A673 (cell line): Measurements from ENCODE around the gene PSMC2. TPM values are rescaled to one million over a fixed set of nuclear protein-coding genes. Genes with fewer than 3 reads are reported as not detected.

Experiments used
- BruUV-seq: library from RNA; stranded (reverse); fragments of 400-500 nt; replicated peaks from 2 replicates; lab custom pipeline; 2021; lab: Mats Ljungman, UMichigan
- CTCF ChIA-PET: fragments of 300-600 bp; sonication (Branson Sonifier 250); formaldehyde crosslinking; loops from one replicate; lab custom pipeline; 2022; ENCODE audit warnings: antibody characterized with exemption; lab: Charles Lee
- POLR2A ChIA-PET: fragments of 300-600 bp; sonication (Branson Sonifier 250); formaldehyde crosslinking; loops from one replicate; lab custom pipeline; 2022; ENCODE audit warnings: antibody characterized with exemption; ENCODE audit not compliant: low non-redundant PET; lab: Charles Lee
- DNase-seq: peaks from one replicate; pipeline ENCODE4 v3.0.0-alpha.2; 2015; ENCODE audit warnings: low spot score
- H3K27ac ChIP-seq: fragments of 200-600 bp; sonication (generic); 2 replicates; pipeline ENCODE4 v1.5.1; 2016; ENCODE audit warnings: mixed run types, low read depth, mild to moderate bottlenecking, mixed read lengths, antibody characterized with exemption, low read length; ENCODE audit not compliant: poor library complexity, severe bottlenecking
- H3K27me3 ChIP-seq: fragments of 200-600 bp; sonication (generic); replicated peaks from 2 replicates; pipeline ENCODE4 v1.6.1; 2017; ENCODE audit warnings: mixed run types, low read depth, mild to moderate bottlenecking, mixed read lengths, antibody characterized with exemption, low read length; ENCODE audit not compliant: insufficient read depth, poor library complexity
- H3K36me3 ChIP-seq: fragments of 200-600 bp; sonication (generic); 2 replicates; pipeline ENCODE4 v1.6.1; 2016; ENCODE audit warnings: mixed run types, mild to moderate bottlenecking, mixed read lengths, antibody characterized with exemption, low read length; ENCODE audit not compliant: insufficient read depth, poor library complexity, severe bottlenecking
- H3K4me1 ChIP-seq: fragments of 200-600 bp; sonication (generic); 2 replicates; pipeline ENCODE4 v1.6.1; 2017; ENCODE audit warnings: mixed run types, mild to moderate bottlenecking, mixed read lengths, antibody characterized with exemption, low read length; ENCODE audit not compliant: insufficient read depth, poor library complexity, severe bottlenecking
- H3K4me3 ChIP-seq: fragments of 200-600 bp; sonication (generic); 2 replicates; pipeline ENCODE4 v1.5.1; 2016; ENCODE audit warnings: low read depth, mixed run types, mild to moderate bottlenecking, mixed read lengths, low read length; ENCODE audit not compliant: poor library complexity, severe bottlenecking
- H3K9me3 ChIP-seq: fragments of 200-600 bp; sonication (generic); 2 replicates; pipeline ENCODE4 v1.6.1; 2016; ENCODE audit warnings: mixed run types, low read depth, mild to moderate bottlenecking, mixed read lengths, antibody characterized with exemption, low read length; ENCODE audit not compliant: poor library complexity, severe bottlenecking
- CTCF ChIP-seq: fragments of 300-800, 200-600 bp; sonication (generic); conservative IDR thresholded peaks from 2 replicates; pipeline ENCODE4 v1.5.1; 2017; ENCODE audit warnings: low read depth, mild to moderate bottlenecking, antibody characterized with exemption, low read length, moderate library complexity, mixed read lengths
- EZH2 ChIP-seq: fragments of 200-600 bp; sonication (generic); IDR thresholded peaks from 2 replicates; pipeline ENCODE4 v1.6.1; 2017; ENCODE audit warnings: borderline replicate concordance, low read depth, mild to moderate bottlenecking, mixed read lengths, antibody characterized with exemption, low read length; ENCODE audit not compliant: poor library complexity, severe bottlenecking
- intact Hi-C: fragments of 100-400 bp; cut with micrococcal nuclease; formaldehyde crosslinking; loops from one replicate; pipeline ENCODE4 v1.10.0; 2022; ENCODE audit not compliant: unreplicated experiment
- total RNA-seq: library from RNA; stranded (reverse); gene quantifications from 2 replicates; pipeline ENCODE4 v1.2.3, GENCODE V29; 2021

The PSMC2 gene
- total RNA-seq, 1 experiment from 2014 or later, result 333 TPM

- no TSS peak for BruUV-seq
- intact Hi-C loops, result no loop called here
- H3K9me3 ChIP-seq, result no peaks in the 10 kb centered on the region
- H3K36me3 ChIP-seq, result peaks cover 12% of the 10 kb centered on the region
- H3K27me3 ChIP-seq, result no peaks in the 10 kb centered on the region
- no peak for DNase-seq
- no peak overlapping the region for H3K4me3 ChIP-seq
- H3K27ac ChIP-seq, result no peak overlapping the region
- CTCF ChIA-PET, result no interaction called here
- POLR2A ChIA-PET, result no interaction called here
- peaks cover 40% of the 10 kb centered on the region for H3K4me1 ChIP-seq
- TF ChIP-seq EZH2 (no peak), CTCF (no peak)
Measured at GRCh38 chr7:103346396-103346795, 1.0 kb upstream of the PSMC2 start.

DNA sequence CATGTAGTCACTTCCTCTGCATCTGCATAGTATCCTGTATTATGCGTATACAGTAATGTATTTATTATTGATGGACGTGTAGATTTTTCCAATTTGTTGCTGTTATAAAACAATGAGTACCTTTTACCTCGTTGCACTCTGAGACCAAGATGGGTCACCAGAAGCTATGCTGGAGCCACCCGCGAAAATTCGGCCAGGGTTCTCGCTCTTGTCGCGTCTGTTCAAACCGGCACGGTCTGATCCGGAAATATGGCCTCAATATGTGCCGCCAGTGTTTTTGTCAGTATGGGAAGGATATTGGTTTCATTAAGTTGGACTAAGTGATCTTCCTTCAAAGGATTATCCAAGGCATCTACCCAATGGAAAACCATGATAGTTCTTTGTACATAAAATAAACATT lies 1.0 kb downstream of the PSMC2 start:
- Histone ChIP-seq H3K27ac (peak overlapping the region; percentile 89), H3K9me3 (no peaks in the 10 kb centered on the region), H3K4me1 (peaks cover 36% of the 10 kb centered on the region), H3K4me3 (peak overlapping the region; percentile 75), H3K36me3 (peaks cover 17% of the 10 kb centered on the region), H3K27me3 (no peaks in the 10 kb centered on the region)
- intact Hi-C loops, result no loop called here
- BruUV-seq, result no TSS peak
- POLR2A ChIA-PET, result no interaction called here
- CTCF ChIA-PET, result no interaction called here
- no peak for DNase-seq
- no peak for TF ChIP-seq EZH2
- TF ChIP-seq CTCF, result no peak

GRCh38 chr7:103348959-103349358 lies 1.5 kb downstream of the PSMC2 start:
- Histone ChIP-seq H3K27ac (no peak overlapping the region), H3K36me3 (peaks cover 22% of the 10 kb centered on the region), H3K9me3 (no peaks in the 10 kb centered on the region), H3K4me3 (peak overlapping the region; percentile 75), H3K4me1 (peaks cover 35% of the 10 kb centered on the region), H3K27me3 (no peaks in the 10 kb centered on the region)
- DNase-seq, result no peak
- TF ChIP-seq EZH2 (no peak), CTCF (no peak)
- no TSS peak for BruUV-seq
- intact Hi-C loops, result no loop called here
- CTCF ChIA-PET, result no interaction called here
- POLR2A ChIA-PET, result no interaction called here
